ENCODE results near the gene KLK12. TPM values are rescaled to one million over a fixed set of nuclear protein-coding genes. Genes with fewer than 3 reads are reported as not detected.

The KLK12 gene
- total and polyA plus RNA-seq, 2 donors (not counting 1 experiment from before 2014, with no cell fraction given) = not detected

DNA sequence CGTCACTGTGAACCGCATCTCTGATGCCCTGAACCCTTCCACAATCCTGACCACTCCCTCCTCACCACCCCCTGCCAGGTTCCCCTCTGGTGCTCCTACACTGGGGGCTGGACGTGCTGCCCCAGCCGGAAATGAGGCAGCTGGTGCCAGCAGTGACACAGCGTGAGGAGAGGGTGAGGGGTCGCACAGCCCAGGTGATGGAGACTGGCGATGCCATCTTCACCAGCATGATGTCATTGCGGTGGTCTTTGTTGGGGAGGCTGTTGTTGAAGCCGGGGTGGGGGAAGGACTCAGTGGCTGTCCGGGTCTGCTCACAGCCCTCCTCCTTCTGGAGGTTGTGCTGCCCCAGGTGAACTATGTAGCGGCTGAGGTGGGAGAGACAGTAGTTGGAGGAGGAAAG, 10.9 kb downstream of the KLK12 start:
- no peaks in the 10 kb centered on the region for H3K9me3 ChIP-seq (ENCODE audit: control insufficient read depth, insufficient read depth, low read depth, low read length)

DNA sequence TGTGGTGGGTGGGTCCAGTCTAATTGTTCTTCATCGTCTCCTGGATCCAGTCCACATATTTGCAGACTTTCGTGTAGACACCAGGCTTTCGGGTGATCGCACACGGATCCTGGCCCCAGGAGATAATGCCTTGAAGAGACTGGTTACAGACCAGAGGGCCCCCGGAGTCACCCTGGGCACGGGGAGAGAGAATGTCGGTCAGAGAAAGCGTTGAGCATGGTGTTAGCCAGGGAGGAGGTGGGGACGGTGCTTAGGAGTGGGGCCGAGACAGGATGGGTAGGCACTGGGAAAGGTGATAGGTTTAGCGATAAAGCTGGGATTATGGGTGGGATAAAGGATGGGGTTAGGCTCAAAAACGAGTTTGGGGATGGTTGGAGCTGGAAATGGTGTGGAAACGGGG, 12.3 kb downstream of the KLK12 start:
- H3K79me2 ChIP-seq (ENCODE audit: control insufficient read depth, insufficient read depth, low read length) = no peaks in the 10 kb centered on the region
- H3K4me3 ChIP-seq (replicated peaks in 1 of 4; ENCODE audit: control extremely low read depth in 1 of 4, insufficient read depth in 1 of 4, low read depth in 3 of 4, low read length in 4 of 4) = no peak overlapping the region
- no peaks in the 10 kb centered on the region for H3K9me3 ChIP-seq (ENCODE audit: control insufficient read depth, insufficient read depth, low read depth, low read length)
- no peak overlapping the region for H3K9ac ChIP-seq (ENCODE audit: insufficient read depth, low read length)
- H3K4me2 ChIP-seq (ENCODE audit: extremely low read depth, insufficient read depth, low read length) = no peak overlapping the region
- no peak overlapping the region for H3K27ac ChIP-seq (ENCODE audit: insufficient read depth, low read length)
- no peak for DNase-seq (ENCODE audit: low read depth in 2 of 2)
- TF ChIP-seq EZH2 (IDR thresholded peaks at IDR 0.05; ENCODE audit: low read length, missing control alignments) = no peak
- TF ChIP-seq, protein P1, sequence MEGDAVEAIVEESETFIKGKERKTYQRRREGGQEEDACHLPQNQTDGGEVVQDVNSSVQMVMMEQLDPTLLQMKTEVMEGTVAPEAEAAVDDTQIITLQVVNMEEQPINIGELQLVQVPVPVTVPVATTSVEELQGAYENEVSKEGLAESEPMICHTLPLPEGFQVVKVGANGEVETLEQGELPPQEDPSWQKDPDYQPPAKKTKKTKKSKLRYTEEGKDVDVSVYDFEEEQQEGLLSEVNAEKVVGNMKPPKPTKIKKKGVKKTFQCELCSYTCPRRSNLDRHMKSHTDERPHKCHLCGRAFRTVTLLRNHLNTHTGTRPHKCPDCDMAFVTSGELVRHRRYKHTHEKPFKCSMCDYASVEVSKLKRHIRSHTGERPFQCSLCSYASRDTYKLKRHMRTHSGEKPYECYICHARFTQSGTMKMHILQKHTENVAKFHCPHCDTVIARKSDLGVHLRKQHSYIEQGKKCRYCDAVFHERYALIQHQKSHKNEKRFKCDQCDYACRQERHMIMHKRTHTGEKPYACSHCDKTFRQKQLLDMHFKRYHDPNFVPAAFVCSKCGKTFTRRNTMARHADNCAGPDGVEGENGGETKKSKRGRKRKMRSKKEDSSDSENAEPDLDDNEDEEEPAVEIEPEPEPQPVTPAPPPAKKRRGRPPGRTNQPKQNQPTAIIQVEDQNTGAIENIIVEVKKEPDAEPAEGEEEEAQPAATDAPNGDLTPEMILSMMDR (conservative IDR thresholded peaks at IDR 0.05 in 1 of 2, IDR thresholded peaks at IDR 0.05 in 1 of 2; ENCODE audit: low read depth in 1 of 2, low read length in 2 of 2) = no peak
- H4K20me1 ChIP-seq (ENCODE audit: control insufficient read depth, extremely low read depth, insufficient read depth, low read length) = no peaks in the 10 kb centered on the region
- H2AFZ ChIP-seq (ENCODE audit: low read length) = no peak overlapping the region
- H3K27me3 ChIP-seq (ENCODE audit: control insufficient read depth, insufficient read depth, low read length) = no peaks in the 10 kb centered on the region
- H3K36me3 ChIP-seq (ENCODE audit: control insufficient read depth, insufficient read depth, low read length) = no peaks in the 10 kb centered on the region
- no peaks in the 10 kb centered on the region for H3K4me1 ChIP-seq (ENCODE audit: control insufficient read depth, extremely low read depth, insufficient read depth, low read length)

More for the DNA sequence above, 10.9 kb downstream of the KLK12 start:
- Histone ChIP-seq H3K9ac (ENCODE audit: insufficient read depth, low read length) (no peak overlapping the region), H3K27me3 (ENCODE audit: control insufficient read depth, insufficient read depth, low read length) (no peaks in the 10 kb centered on the region), H3K79me2 (ENCODE audit: control insufficient read depth, insufficient read depth, low read length) (no peaks in the 10 kb centered on the region), H3K27ac (ENCODE audit: insufficient read depth, low read length) (no peak overlapping the region), H3K4me1 (ENCODE audit: control insufficient read depth, extremely low read depth, insufficient read depth, low read length) (no peaks in the 10 kb centered on the region), H2AFZ (ENCODE audit: low read length) (no peak overlapping the region), H3K4me3 (replicated peaks in 1 of 4; ENCODE audit: control extremely low read depth in 1 of 4, insufficient read depth in 1 of 4, low read depth in 3 of 4, low read length in 4 of 4) (no peak overlapping the region), H3K36me3 (ENCODE audit: control insufficient read depth, insufficient read depth, low read length) (no peaks in the 10 kb centered on the region), H3K4me2 (ENCODE audit: extremely low read depth, insufficient read depth, low read length) (no peak overlapping the region), H4K20me1 (ENCODE audit: control insufficient read depth, extremely low read depth, insufficient read depth, low read length) (no peaks in the 10 kb centered on the region)
- no peak for DNase-seq (ENCODE audit: low read depth in 2 of 2)
- TF ChIP-seq, protein P1 (conservative IDR thresholded peaks at IDR 0.05 in 1 of 2, IDR thresholded peaks at IDR 0.05 in 1 of 2; ENCODE audit: low read depth in 1 of 2, low read length in 2 of 2) = no peak
- no peak for TF ChIP-seq EZH2 (IDR thresholded peaks at IDR 0.05; ENCODE audit: low read length, missing control alignments)

DNA sequence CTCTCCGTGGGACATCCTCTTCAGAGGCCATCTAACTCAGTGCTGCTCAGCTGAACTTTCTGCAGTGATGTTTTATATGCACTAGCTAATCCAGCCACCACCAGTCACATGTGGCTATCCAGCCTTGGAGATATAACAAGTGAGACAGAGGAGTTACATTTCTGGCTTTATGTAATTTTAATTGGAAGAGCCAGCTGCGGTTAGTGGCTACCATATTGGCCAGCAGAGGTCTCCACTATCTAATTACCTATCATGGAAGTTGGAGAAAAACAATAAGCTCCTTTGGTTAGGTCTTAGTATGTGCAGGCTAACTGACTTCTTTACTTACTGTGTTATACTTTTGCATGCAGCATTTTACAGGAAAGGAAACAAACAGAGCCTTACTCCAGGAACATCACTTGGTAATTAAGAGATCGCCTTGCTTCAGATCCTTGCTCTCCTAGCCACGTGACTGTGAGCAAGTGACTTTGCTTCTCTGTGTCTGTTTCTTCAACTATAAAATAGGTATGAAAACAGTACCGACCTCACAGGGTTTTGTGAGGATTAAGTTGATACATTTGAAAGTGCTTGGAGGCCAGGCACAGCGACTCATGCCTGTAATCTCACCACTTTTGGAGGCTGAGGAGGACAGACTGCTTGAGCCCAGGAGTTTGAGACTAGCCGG, 13.7 kb downstream of the KLK12 start:
- H3K27ac ChIP-seq (ENCODE audit: insufficient read depth, low read length) = no peak overlapping the region
- no peak overlapping the region for H3K4me3 ChIP-seq (replicated peaks in 1 of 4; ENCODE audit: control extremely low read depth in 1 of 4, insufficient read depth in 1 of 4, low read depth in 3 of 4, low read length in 4 of 4)
- H4K20me1 ChIP-seq (ENCODE audit: control insufficient read depth, extremely low read depth, insufficient read depth, low read length) = no peaks in the 10 kb centered on the region
- peak; percentile 32 to 56 for DNase-seq (ENCODE audit: low read depth in 2 of 2)
- no peaks in the 10 kb centered on the region for H3K79me2 ChIP-seq (ENCODE audit: control insufficient read depth, insufficient read depth, low read length)
- TF ChIP-seq, protein P1 (conservative IDR thresholded peaks at IDR 0.05 in 1 of 2, IDR thresholded peaks at IDR 0.05 in 1 of 2; ENCODE audit: low read depth in 1 of 2, low read length in 2 of 2) = peak; percentile 49 to 77
- no peak for TF ChIP-seq EZH2 (IDR thresholded peaks at IDR 0.05; ENCODE audit: low read length, missing control alignments)
- no peaks in the 10 kb centered on the region for H3K9me3 ChIP-seq (ENCODE audit: control insufficient read depth, insufficient read depth, low read depth, low read length)
- no peak overlapping the region for H2AFZ ChIP-seq (ENCODE audit: low read length)
- no peaks in the 10 kb centered on the region for H3K4me1 ChIP-seq (ENCODE audit: control insufficient read depth, extremely low read depth, insufficient read depth, low read length)
- H3K4me2 ChIP-seq (ENCODE audit: extremely low read depth, insufficient read depth, low read length) = no peak overlapping the region
- no peaks in the 10 kb centered on the region for H3K36me3 ChIP-seq (ENCODE audit: control insufficient read depth, insufficient read depth, low read length)
- H3K27me3 ChIP-seq (ENCODE audit: control insufficient read depth, insufficient read depth, low read length) = peaks cover 3% of the 10 kb centered on the region
- no peak overlapping the region for H3K9ac ChIP-seq (ENCODE audit: insufficient read depth, low read length)

Data from fibroblast of lung (primary cell).